GM23338 (cell line): Measurements from ENCODE around the gene AK4. TPM values are rescaled to one million over a fixed set of nuclear protein-coding genes. Genes with fewer than 3 reads are reported as not detected.

ENCODE experiments used
- ATAC-seq: fragments of 200-7000 bp; cut with Tn5 transposase; 3 replicates; pipeline ENCODE4 v1.9.1; 2020
- DNase-seq: peaks from one replicate; pipeline ENCODE4 v3.0.0-alpha.2; 2015; ENCODE audit warnings: low spot score
- H2AFZ ChIP-seq: fragments of 200-600 bp; sonication (generic); 2 replicates; pipeline ENCODE4 v1.8.0; 2016; ENCODE audit warnings: antibody characterized with exemption, mild to moderate bottlenecking, moderate library complexity
- H3F3A ChIP-seq: fragments of 200-600 bp; sonication (generic); replicated peaks from 2 replicates; pipeline ENCODE4 v1.8.0; 2017; ENCODE audit warnings: antibody characterized with exemption, mixed run types, low read depth
- H3K27ac ChIP-seq: fragments of 200-600 bp; sonication (generic); 2 replicates; pipeline ENCODE4 v1.6.1; 2016; ENCODE audit warnings: low read depth
- H3K27me3 ChIP-seq: fragments of 200-600 bp; sonication (generic); 2 replicates; pipeline ENCODE4 v1.8.0; 2016; ENCODE audit warnings: mild to moderate bottlenecking, mixed run types, moderate library complexity; ENCODE audit not compliant: insufficient read depth
- H3K36me3 ChIP-seq: fragments of 200-600 bp; sonication (generic); 2 replicates; pipeline ENCODE4 v1.8.0; 2016; ENCODE audit warnings: mild to moderate bottlenecking; ENCODE audit not compliant: insufficient read depth
- H3K4me1 ChIP-seq: fragments of 200-600 bp; sonication (generic); 2 replicates; pipeline ENCODE4 v1.8.0; 2016; ENCODE audit warnings: mild to moderate bottlenecking, moderate library complexity; ENCODE audit not compliant: insufficient read depth
- H3K4me2 ChIP-seq: fragments of 200-600 bp; sonication (generic); 2 replicates; pipeline ENCODE4 v1.7.1; 2017; ENCODE audit warnings: mixed run types
- H3K4me3 ChIP-seq: fragments of 200-600 bp; sonication (generic); 2 replicates; pipeline ENCODE4 v1.6.1; 2016; ENCODE audit warnings: mixed run types
- H3K79me2 ChIP-seq: fragments of 200-600 bp; sonication (generic); replicated peaks from 2 replicates; pipeline ENCODE4 v1.8.0; 2017; ENCODE audit warnings: mild to moderate bottlenecking; ENCODE audit not compliant: insufficient read depth
- H3K9me2 ChIP-seq: fragments of 200-600 bp; sonication (generic); 2 replicates; pipeline ENCODE4 v1.8.0; 2017; ENCODE audit not compliant: insufficient read depth
- H4K20me1 ChIP-seq: fragments of 200-600 bp; sonication (generic); replicated peaks from 2 replicates; pipeline ENCODE4 v1.8.0; 2017; ENCODE audit warnings: mild to moderate bottlenecking; ENCODE audit not compliant: insufficient read depth
- H3K27ac Mint-ChIP-seq: 2 replicates; pipeline ENCODE4 v1.8.0; 2020; ENCODE audit warnings: inconsistent platforms, mild to moderate bottlenecking, moderate library complexity, mixed read lengths
- H3K27me3 Mint-ChIP-seq: 3 replicates; pipeline ENCODE4 v1.8.0; 2022; ENCODE audit warnings: low read depth, mild to moderate bottlenecking, moderate library complexity, mixed read lengths, inconsistent platforms; ENCODE audit not compliant: insufficient read depth, poor library complexity
- H3K36me3 Mint-ChIP-seq: 3 replicates; pipeline ENCODE4 v1.8.0; 2021; ENCODE audit warnings: low read depth, mild to moderate bottlenecking, inconsistent platforms, moderate library complexity, mixed read lengths
- H3K4me1 Mint-ChIP-seq: 3 replicates; pipeline ENCODE4 v1.8.0; 2020; ENCODE audit warnings: mild to moderate bottlenecking, inconsistent platforms, mixed read lengths
- H3K4me3 Mint-ChIP-seq: 3 replicates; pipeline ENCODE4 v1.8.0; 2021; ENCODE audit warnings: moderate library complexity, mild to moderate bottlenecking, inconsistent platforms, mixed read lengths
- H3K9me3 Mint-ChIP-seq: 3 replicates; pipeline ENCODE4 v1.8.0; 2020; ENCODE audit warnings: moderate library complexity, mild to moderate bottlenecking, inconsistent platforms, mixed read lengths
- CREB1 ChIP-seq: fragments of 250-450 bp; sonication (Bioruptor Pico); IDR thresholded peaks from 2 replicates; pipeline ENCODE4 v1.5.0; 2020; ENCODE audit warnings: low read depth, mild to moderate bottlenecking, moderate library complexity
- ETS1 ChIP-seq: IDR thresholded peaks from 2 replicates; pipeline ENCODE4 v1.6.1; 2016; ENCODE audit warnings: antibody characterized with exemption
- EZH2 ChIP-seq: fragments of 200-600 bp; sonication (generic); IDR thresholded peaks from one replicate; pipeline ENCODE4 v1.8.0; 2017; ENCODE audit warnings: antibody characterized with exemption, mild to moderate bottlenecking, low read depth; ENCODE audit not compliant: unreplicated experiment
- JUNB ChIP-seq: IDR thresholded peaks from one replicate; pipeline ENCODE4 v1.6.1; 2016; ENCODE audit warnings: antibody characterized with exemption; ENCODE audit not compliant: unreplicated experiment
- NANOG ChIP-seq: IDR thresholded peaks from 2 replicates; pipeline ENCODE4 v1.6.1; 2016; ENCODE audit warnings: antibody characterized with exemption, borderline replicate concordance
- POLR2AphosphoS5 ChIP-seq: IDR thresholded peaks from 2 replicates; pipeline ENCODE4 v1.6.1; 2016; ENCODE audit warnings: antibody characterized with exemption, low read depth
- STAT1 ChIP-seq: IDR thresholded peaks from one replicate; pipeline ENCODE4 v1.6.1; 2016; ENCODE audit warnings: antibody characterized with exemption; ENCODE audit not compliant: unreplicated experiment
- ZNF114 ChIP-seq: fragments of 250-450 bp; sonication (Bioruptor Pico); IDR thresholded peaks from 2 replicates; pipeline ENCODE4 v1.5.0; 2020; ENCODE audit warnings: mild to moderate bottlenecking, moderate library complexity
- ZNF331 ChIP-seq: fragments of 250-450 bp; sonication (Bioruptor Pico); IDR thresholded peaks from 2 replicates; pipeline ENCODE4 v1.5.0; 2020; ENCODE audit warnings: low read depth, mild to moderate bottlenecking, moderate library complexity
- ZNF462 ChIP-seq: fragments of 250-450 bp; sonication (Bioruptor Pico); IDR thresholded peaks from 2 replicates; pipeline ENCODE4 v1.5.0; 2020; ENCODE audit warnings: mild to moderate bottlenecking, moderate library complexity
- polyA plus RNA-seq: library from polyadenylated mRNA; unstranded; fragments of >200 nt; fragmentation: Nextera tagmentation; extraction: Ambion mirVana; gene quantifications from 2 replicates; pipeline ENCODE4 v1.2.1, GENCODE V29; 2016
- total RNA-seq: library from RNA; depleted of rRNA; stranded (reverse); fragments of >200 nt; shearing (Covaris generic); gene quantifications from 2 replicates; pipeline ENCODE4 v1.2.3, GENCODE V29; 2014

AK4 gene
- total and polyA plus RNA-seq, 2 experiments from 2014 or later = 123 to 127 TPM

GRCh38 chr1:65113298-65113697 is 34.7 kb upstream of the AK4 start:
- H3K79me2 ChIP-seq = no peaks in the 10 kb centered on the region
- no peak overlapping the region for H2AFZ ChIP-seq
- no peaks in the 10 kb centered on the region for H4K20me1 ChIP-seq
- no peak for DNase-seq
- no peaks in the 10 kb centered on the region for H3F3A ChIP-seq
- no peaks in the 10 kb centered on the region; the same call in 1 of the 2 replicates for H3K4me1 ChIP-seq
- H3K4me2 ChIP-seq = no peak overlapping the region
- no peak overlapping the region for H3K27ac ChIP-seq
- H3K36me3 ChIP-seq = no peaks in the 10 kb centered on the region
- Mint-ChIP-seq H3K36me3 (no peaks in the 10 kb centered on the region; the same call in 2 of the 3 replicates), H3K4me1 (peaks cover 3% of the 10 kb centered on the region; the same call in 2 of the 3 replicates), H3K4me3 (no peak overlapping the region), H3K9me3 (no peaks in the 10 kb centered on the region; the same call in 2 of the 3 replicates), H3K27ac (no peak overlapping the region), H3K27me3 (peaks cover 5% of the 10 kb centered on the region)
- no peaks in the 10 kb centered on the region for H3K27me3 ChIP-seq
- ATAC-seq = no peak
- no peak for TF ChIP-seq STAT1
- no peak for TF ChIP-seq NANOG
- no peak overlapping the region for H3K4me3 ChIP-seq
- 0 out of 2 replicates have a peak, but pooled peaks cover 4% of the 10 kb centered on the region for H3K9me2 ChIP-seq

- Histone ChIP-seq H4K20me1 (no peaks in the 10 kb centered on the region), H3K4me3 (no peak overlapping the region), H3F3A (no peaks in the 10 kb centered on the region), H3K9me2 (0 out of 2 replicates have a peak, but pooled peaks cover 4% of the 10 kb centered on the region), H3K4me2 (no peak overlapping the region), H3K27ac (no peak overlapping the region; the same call in 1 of the 2 replicates), H3K4me1 (no peaks in the 10 kb centered on the region; the same call in 1 of the 2 replicates), H3K79me2 (no peaks in the 10 kb centered on the region), H3K36me3 (no peaks in the 10 kb centered on the region), H3K27me3 (no peaks in the 10 kb centered on the region), H2AFZ (peak overlapping the region; percentile 94)
- no peak overlapping the region for H3K27ac Mint-ChIP-seq
- no peak overlapping the region for H3K4me3 Mint-ChIP-seq
- no peaks in the 10 kb centered on the region; the same call in 2 of the 3 replicates for H3K9me3 Mint-ChIP-seq
- peaks cover 5% of the 10 kb centered on the region for H3K27me3 Mint-ChIP-seq
- H3K4me1 Mint-ChIP-seq = peaks cover 3% of the 10 kb centered on the region; the same call in 2 of the 3 replicates
- DNase-seq (no peak), ATAC-seq (no peak)
- TF ChIP-seq EZH2 (no peak), ETS1 (no peak), ZNF331 (CRISPR knock-in tag) (no peak)
- no peaks in the 10 kb centered on the region; the same call in 2 of the 3 replicates for H3K36me3 Mint-ChIP-seq
These were observed 33.7 kb upstream of the AK4 start for GRCh38 chr1:65114322-65114721.

GRCh38 chr1:65119951-65120350 is 28.1 kb upstream of the AK4 start:
- Histone ChIP-seq H3K36me3 (no peaks in the 10 kb centered on the region), H3K27ac (no peak overlapping the region), H3K79me2 (no peaks in the 10 kb centered on the region), H3K9me2 (no peaks in the 10 kb centered on the region), H3K27me3 (no peaks in the 10 kb centered on the region), H3K4me2 (no peak overlapping the region), H2AFZ (no peak overlapping the region), H3K4me3 (no peak overlapping the region), H3K4me1 (no peaks in the 10 kb centered on the region), H3F3A (no peaks in the 10 kb centered on the region), H4K20me1 (no peaks in the 10 kb centered on the region)
- Mint-ChIP-seq H3K27ac (no peak overlapping the region), H3K4me3 (no peak overlapping the region), H3K4me1 (no peaks in the 10 kb centered on the region; the same call in 2 of the 3 replicates), H3K27me3 (no peaks in the 10 kb centered on the region), H3K36me3 (no peaks in the 10 kb centered on the region), H3K9me3 (peaks cover 3% of the 10 kb centered on the region; the same call in 2 of the 3 replicates)
- no peak for ATAC-seq
- no peak for DNase-seq
- TF ChIP-seq JUNB (no peak), ZNF331 (CRISPR knock-in tag) (no peak), ZNF114 (CRISPR knock-in tag) (no peak), ZNF462 (no peak), CREB1 (CRISPR knock-in tag) (no peak), POLR2AphosphoS5 (no peak)
